Gastroesophageal sphincter (tissue), 3 donors: Measurements from ENCODE around the gene HTR2B.
"Not testable (repeated sequence)": the region's sequence is repeated elsewhere in the genome, so short reads cannot be mapped to it uniquely, and the experiment has no call there.

ENCODE experiments used
- POLR2A ChIP-seq, 2 donors: fragments of 450-650 bp; IDR thresholded peaks; one replicate each; pipeline ENCODE4 v1.6.1; 2017; ENCODE audit warnings: antibody characterized with exemption in 2 of 2, mild to moderate bottlenecking in 2 of 2, moderate library complexity in 1 of 2
- TF ChIP-seq, protein P1 (sequence below), 4 experiments: fragments of 200-600 bp in 2 of 4; fragments of 450-650 bp in 2 of 4; sonication (generic) in 1 of 4; IDR thresholded peaks; one replicate each; pipeline ENCODE4 v1.5.1; 2017 to 2019; ENCODE audit warnings: antibody characterized with exemption in 4 of 4, mild to moderate bottlenecking in 2 of 4, moderate library complexity in 2 of 4

DNA sequence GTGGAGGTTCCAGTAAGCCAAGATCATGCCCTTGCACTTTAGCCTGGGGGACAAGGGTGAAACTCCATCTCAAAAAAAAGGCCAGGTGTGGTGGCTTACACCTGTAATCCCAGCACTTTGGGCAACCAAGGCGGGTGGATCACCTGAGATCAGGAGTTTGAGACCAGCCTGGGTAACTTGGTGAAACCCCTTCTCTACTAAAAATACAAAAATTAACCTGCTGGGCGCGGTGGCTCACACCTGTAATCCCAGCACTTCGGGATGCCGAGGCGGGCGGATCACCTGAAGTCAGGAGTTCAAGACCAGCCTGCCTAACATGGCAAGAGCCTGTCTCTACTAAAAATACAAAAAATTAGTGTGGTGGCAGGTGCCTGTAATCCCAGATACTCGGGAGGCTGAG is 16.0 kb upstream of the HTR2B start:
- TF ChIP-seq, protein P1, sequence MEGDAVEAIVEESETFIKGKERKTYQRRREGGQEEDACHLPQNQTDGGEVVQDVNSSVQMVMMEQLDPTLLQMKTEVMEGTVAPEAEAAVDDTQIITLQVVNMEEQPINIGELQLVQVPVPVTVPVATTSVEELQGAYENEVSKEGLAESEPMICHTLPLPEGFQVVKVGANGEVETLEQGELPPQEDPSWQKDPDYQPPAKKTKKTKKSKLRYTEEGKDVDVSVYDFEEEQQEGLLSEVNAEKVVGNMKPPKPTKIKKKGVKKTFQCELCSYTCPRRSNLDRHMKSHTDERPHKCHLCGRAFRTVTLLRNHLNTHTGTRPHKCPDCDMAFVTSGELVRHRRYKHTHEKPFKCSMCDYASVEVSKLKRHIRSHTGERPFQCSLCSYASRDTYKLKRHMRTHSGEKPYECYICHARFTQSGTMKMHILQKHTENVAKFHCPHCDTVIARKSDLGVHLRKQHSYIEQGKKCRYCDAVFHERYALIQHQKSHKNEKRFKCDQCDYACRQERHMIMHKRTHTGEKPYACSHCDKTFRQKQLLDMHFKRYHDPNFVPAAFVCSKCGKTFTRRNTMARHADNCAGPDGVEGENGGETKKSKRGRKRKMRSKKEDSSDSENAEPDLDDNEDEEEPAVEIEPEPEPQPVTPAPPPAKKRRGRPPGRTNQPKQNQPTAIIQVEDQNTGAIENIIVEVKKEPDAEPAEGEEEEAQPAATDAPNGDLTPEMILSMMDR (IDR thresholded peaks at IDR 0.05) = not testable (repeated sequence)
- not testable (repeated sequence) for TF ChIP-seq POLR2A (IDR thresholded peaks at IDR 0.05)
